Measurements from ENCODE around the gene SFRP5. TPM values are rescaled to one million over a fixed set of nuclear protein-coding genes. Genes with fewer than 3 reads are reported as not detected.

Gene SFRP5
- polyA plus RNA-seq, 1 donor: 1.1 TPM

DNA sequence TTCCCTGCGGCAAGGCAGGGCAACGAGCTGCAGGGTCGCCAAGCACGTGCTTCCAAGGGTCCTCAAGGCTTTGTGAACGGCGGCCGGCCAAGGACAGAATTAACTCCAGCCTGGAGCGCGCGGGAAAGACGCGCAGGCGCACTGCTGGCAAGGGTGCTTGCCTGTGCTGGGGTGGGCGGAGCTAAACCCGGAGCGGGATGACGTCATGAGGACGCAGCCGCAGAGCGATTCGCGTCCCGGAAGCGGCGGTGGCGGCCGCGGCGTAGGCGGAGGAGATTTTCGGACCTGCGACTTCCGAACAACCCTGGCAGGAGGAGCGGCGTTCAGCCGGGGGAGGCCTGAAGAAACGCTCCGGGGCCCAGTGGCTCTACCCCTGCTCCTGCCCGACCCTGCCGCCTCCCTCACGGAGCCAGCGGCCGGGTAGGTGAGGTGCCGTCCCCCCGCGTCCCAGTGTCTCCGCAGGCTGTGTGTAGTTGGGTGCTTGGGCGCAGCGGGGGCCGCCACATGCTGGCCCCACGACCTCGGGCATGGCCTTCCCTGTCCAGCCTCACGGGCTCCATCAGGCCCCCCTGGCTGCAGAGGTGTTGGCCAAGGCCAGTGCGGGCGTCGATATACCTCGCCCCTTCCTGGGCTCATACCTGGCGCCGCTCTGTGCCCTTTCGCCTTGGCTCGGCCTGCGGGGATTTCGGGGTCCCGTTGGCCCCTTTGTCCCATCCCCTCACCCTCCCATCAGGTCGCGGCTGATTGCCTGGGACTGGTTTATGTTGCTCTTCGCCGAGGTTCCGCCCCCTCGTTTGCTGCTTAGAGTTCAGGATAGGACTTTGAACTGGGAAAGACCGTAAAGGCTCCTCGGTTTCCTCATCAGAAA is 34.7 kb downstream of the SFRP5 start, which contains the start of gene ZFYVE27:
Gene ZFYVE27 (plus strand): TSS at position 227 of the 868 bp plus-strand sequence. CDS start 1,350 bp downstream, outside the sequence.
- DNase-seq (ENCODE audit: low read depth): peak; percentile 87

DNA sequence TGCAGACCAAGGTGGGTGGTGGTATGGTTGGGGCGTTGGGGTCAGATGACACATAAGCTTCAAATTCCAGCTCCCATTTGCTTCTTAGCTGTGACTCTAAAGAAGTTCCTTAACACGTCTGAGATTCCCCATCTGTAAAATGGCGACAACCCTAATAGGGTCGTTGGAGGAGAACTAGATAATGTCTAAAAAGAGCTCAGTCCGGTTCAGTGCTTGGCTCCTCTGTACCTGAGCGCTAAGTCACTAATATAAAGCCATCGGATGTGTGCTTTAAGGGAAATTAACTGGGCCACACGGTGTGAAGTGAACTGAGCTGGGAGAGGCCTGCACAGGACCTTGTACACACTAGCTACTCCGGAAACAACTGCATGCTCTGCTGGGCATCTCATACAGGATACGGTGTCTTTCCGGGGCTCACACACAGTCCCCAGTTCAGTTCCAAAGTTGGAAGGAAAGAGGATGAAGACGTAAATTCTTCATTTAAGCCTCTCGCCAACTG is 35.3 kb downstream of the SFRP5 start:
- DNase-seq (ENCODE audit: low read depth): no peak

DNA sequence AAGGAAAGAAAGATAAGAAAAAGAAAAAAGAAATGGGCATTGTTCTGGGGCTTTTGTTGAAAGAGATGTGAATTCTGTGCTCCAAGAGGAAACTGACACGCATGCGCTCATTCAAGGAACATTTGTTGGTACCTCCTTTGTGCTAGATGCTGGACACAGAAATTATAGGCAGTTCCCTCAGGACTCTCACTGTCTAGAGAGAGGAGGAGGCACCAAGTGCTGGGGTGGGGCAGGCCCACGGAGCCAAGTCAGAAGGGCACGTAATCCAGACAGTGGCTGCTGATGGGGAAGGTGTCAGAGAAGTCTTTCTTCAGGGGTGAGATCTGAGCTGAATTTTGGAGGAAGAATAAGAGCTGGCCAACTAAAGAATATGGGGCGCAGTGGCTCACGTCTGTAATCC is 37.8 kb downstream of the SFRP5 start:
- no peak for DNase-seq (ENCODE audit: low read depth)

DNA sequence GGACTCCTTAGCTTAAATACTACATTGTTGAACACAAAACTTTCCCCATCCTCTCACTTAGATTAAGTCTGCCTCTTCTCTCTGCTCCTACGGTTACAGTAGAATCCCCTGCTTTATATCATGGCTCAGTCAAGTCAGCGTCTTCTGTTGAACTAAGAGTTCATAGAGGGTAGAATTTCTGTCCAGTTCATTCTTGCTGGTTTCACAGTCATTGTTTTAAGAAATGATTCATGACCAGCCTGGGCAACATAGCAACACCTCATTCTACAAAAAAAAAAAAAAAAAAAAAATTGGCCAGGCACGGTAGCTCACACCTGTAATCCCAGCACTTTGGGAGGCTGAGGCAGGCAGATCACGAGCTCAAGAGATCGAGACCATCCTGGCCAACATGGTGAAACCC is 38.5 kb downstream of the SFRP5 start:
- DNase-seq (ENCODE audit: low read depth): no peak

DNA sequence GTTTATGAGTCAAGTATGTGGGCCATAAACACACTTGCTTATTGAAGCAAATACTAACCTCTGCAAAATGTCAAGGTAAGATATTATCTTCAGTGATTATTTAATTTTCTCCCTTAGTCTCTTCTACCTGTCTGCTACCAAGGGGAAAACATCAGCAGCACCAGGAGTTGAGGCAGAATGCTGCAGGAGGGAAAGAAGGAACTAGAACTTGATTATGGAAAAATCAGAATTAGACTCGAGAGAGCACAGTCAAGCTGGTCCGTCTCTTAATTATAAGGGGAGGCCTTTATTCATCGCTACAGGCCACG is 39.8 kb downstream of the SFRP5 start:
- DNase-seq (ENCODE audit: low read depth): no peak

DNA sequence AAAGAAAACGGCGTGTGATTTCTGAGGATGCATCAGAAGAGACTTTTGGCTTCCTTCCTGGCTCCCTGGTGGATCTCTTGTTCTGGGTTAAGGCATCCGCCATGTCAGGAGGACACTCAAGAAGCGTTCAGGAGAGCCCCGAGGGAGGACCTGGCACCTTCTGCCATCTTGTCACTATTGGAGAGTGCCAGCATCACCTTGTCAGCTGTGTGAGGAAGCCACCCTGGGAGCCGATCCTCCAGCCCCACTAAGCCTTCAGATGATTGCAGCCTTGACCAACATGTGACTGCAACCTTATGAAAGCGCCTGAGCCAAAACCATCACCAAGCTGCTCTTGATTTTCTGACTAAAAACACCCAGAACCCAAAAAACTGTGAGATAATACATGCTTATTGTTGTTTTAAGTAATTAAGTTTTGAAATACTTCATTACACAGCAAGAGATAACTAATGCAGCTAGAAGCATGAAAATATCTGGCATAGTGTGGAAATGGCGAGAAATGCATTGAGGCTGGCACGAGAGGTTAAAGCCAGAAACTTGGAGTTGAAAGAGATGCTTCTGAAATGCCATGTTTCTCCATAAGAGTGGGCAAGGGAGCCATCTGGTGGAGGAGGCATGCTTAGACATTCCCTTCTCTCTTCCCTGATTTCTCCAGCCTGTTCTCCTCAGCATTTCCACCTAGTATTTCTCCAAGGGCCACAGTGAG is 40.3 kb downstream of the SFRP5 start:
- DNase-seq (ENCODE audit: low read depth): no peak

DNA sequence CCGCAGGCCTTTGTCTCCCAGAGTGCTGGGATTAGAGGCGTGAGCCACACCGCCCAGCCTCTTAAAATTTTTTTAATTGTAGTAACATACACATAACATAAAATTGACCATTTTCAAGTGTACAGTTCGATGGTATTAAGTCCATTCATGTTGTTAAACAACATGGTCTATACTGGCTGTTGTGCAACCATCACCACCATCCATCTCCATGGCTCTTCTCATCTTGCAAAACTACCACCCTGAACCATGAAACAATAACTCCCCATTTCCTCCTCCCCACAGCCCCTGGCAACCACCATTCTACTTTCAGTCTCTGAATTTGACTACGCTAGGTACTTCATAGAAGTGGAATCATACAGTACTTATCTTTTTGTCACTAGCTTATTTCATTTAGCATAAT is 42.8 kb downstream of the SFRP5 start:
- no peak for DNase-seq (ENCODE audit: low read depth)

DNA sequence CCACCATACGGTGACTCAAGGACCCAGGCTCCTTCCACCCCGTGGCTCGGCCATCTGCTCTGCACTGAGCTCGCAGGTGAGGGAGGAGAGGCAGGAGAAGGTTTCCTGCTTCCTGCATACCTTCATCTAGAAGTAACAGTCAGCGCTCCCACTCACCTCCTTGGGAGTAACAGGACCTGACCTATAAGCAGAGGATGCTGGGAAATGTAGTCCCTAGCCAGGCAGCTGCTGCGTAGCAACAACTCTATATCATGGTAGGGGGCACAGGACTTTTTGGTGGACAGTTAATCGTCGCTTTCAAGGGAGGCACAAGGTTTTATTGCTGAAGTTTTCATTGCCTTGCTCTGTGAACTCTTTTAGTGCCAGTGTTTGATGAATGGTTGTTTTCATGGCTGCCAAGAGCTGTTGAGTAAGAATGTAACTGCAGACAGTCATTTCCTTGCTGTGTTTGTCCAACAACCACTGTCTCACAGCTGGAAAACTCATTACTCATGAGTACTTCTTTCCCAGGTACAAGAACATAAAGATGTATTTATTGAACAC is 45.1 kb downstream of the SFRP5 start:
- DNase-seq (ENCODE audit: low read depth): no peak

DNA sequence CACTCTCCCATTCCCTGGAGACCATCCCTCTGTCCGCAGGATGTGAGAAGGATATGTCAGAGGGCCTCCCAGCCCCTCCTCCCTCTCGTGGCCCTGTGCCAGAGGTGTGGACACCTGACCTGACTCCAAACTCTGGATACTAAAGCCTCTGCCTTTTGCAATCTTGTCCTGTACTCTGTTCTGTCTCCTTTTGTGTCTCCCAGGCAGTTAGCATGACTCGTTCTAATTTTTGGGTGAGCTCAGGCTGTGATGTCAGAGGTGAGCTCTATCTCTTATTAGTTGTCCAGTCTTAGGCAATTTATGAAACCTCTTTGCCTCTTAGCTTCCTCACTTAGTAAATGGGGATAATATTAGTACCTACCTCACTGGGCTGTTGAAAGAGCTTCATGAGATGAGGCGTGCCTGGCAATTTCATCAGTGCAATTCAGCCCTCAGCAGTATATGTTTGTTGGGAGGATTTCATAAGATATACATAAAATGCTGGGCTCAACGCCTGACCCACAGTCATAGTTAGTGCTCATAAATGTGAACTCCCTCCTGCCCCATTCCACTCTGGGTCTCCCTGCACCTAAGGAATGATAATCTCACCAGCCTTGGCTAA is 47.4 kb downstream of the SFRP5 start:
- DNase-seq (ENCODE audit: low read depth): no peak

DNA sequence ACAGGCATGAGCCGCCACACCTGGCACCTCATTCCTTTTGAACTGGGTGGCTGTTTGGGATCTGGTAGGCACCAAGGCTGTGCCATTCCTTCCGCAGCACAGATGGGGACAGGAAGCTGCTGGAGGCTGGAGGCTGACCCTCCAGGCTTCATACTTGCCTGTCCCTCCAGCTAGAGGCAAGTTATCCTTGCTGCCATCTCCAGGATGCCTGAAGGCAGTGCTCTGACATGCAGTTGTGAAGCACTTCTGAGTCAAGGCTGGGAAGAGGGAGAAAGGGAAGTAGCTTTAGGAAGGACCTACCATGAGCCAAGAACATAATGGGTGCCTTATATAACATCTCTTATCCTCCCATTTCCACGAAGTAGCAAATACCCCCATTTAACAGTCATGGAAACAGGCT is 48.8 kb downstream of the SFRP5 start:
- DNase-seq (ENCODE audit: low read depth): no peak

DNA sequence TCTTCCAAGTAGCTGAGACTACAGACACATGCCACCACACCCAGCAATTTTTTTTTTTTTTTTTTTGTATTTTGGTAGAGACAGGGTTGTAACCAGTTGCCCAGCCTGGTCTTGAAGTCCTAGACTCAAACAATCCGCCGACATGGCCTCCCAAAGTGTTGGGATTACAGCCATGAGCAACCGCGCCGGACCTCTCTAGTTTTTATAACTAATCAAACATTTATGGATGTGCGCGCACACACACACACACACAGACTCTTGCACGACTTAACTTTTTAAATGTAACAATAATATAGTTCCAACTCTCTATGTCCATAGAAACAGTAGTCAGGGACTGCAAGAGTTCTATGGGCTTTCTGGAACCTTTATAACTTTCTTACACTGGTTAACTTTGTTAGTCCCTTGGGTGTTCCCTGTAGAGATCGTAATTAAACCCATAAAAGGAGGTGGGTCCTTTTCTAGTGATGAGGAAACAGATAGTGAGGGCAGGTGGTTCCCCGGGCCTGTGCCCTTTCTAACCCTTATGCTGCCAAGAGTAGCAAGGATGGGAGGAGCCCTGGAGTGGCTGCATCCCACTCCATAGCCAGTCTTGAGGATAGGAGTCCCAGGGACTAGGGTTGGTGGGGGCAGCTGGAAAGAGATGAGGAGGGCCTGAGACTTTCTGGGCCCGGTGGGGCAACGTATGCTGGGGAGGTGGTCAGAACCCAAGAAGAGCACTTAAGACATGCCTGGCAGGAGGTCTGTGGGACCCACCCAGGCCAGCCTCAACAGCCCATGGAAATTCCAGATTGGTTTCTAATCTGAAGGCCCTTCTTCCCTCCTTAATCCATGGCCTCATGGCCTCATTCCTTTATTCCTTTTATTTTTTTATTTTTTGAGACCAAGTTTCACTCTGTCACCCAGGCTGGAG is 49.7 kb downstream of the SFRP5 start:
- no peak for DNase-seq (ENCODE audit: low read depth)

DNA sequence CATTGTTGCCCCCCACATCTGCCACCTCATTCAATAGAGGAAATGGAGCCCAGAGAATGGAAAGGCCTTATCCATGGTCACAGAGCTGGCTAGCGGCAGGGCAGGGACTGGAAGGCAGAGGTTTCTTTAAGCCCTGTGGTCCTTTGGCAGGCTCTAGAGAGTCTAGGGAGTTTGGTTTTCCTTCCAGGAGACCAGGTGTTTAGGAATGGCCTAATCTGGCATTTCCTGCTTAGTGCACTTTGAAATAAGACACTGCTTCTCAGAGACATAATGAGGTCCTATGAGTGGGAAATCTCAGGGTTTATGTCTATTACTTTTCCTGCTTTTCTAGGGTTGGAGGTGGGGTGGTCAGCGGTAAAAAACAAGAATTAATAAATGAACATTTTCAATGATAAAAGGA is 52.2 kb downstream of the SFRP5 start:
- no peak for DNase-seq (ENCODE audit: low read depth)

DNA sequence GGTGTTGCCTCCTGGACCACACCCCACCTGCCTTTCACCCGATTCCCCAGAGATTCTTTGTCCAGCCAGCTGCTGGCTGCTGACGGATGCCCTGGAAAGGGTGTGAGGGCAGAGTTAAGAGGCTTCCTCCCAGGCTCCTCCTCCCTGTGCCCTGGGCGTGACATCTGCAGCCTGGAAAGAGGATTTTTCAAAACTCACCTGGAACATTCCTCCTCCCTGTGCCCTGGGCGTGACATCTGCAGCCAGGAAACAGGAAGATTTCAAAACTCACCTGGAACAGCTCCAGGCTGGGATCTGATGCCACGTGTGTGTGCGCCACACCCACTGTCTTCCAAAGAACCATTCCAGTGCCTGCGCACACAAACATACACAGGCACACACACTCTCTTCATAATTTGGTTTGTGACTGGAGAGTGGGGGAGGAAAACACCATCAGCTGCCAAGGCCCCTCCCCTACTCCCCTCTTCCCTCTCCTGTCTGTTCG is 53.1 kb downstream of the SFRP5 start:
- DNase-seq (ENCODE audit: low read depth): no peak

DNA sequence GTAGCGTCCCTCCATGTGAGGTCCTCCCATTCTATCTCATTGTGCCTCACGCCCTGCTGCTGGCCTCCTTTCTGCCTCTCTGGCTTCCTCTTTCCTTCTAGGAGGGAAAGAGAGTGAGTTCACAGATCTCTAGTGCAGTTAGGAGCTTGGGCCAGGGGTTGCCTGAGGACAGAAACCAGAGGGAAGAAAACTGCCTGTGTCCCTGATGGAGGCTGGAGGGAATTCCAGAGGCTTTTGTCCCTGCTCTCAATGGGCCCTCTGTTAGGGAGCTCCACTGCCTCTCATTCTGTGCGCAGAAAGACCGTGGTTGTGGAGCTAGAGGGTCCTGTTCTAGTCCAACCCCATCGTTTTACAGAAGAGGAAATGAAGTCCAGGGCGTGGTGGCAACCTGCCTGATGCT is 53.6 kb downstream of the SFRP5 start:
- DNase-seq (ENCODE audit: low read depth): no peak

DNA sequence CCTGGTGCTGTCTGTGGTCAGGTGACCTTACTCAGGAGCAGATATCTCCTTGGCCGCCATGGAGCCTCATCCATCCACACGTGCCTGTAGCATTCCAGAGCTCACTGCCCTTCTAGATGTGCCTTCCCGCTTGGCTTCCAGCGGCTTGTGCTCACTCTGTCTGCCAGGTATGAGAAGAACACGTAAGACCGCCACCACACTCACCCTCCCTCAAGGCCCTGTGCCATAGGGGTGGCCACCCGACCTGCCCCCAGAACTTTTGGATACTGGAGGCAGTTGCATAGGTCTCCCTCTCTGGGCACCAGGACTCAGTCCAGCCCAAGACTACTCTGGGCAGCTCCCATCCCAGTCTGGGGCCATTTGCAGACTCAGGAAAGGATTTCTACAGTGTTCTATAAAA is 54.2 kb downstream of the SFRP5 start:
- DNase-seq (ENCODE audit: low read depth): no peak

Other genes with a start within 250 kb of the SFRP5 start
- 48.1 TPM for gene ANKRD2, start 199.2 kb downstream of the SFRP5 start, polyA plus RNA-seq (ENCODE audit: insufficient read length)
- gene HOGA1, start 187.6 kb downstream of the SFRP5 start, polyA plus RNA-seq (ENCODE audit: insufficient read length): 0.90 TPM
- gene C10orf62, start 182.3 kb downstream of the SFRP5 start, polyA plus RNA-seq (ENCODE audit: insufficient read length): 0.11 TPM
- gene MORN4, start 138.5 kb downstream of the SFRP5 start, polyA plus RNA-seq (ENCODE audit: insufficient read length): 4.2 TPM
- 9.5 TPM for gene PI4K2A, start 131.3 kb downstream of the SFRP5 start, polyA plus RNA-seq (ENCODE audit: insufficient read length)
- 6.0 TPM for gene AVPI1, start 84.8 kb downstream of the SFRP5 start, polyA plus RNA-seq (ENCODE audit: insufficient read length)
- 37.1 TPM for gene MARVELD1, start 58.3 kb downstream of the SFRP5 start, polyA plus RNA-seq (ENCODE audit: insufficient read length)
- gene ZFYVE27, start 34.9 kb downstream of the SFRP5 start, polyA plus RNA-seq (ENCODE audit: insufficient read length): 13.0 TPM
- 0.06 TPM for gene GOLGA7B, start 77.8 kb upstream of the SFRP5 start, polyA plus RNA-seq (ENCODE audit: insufficient read length)